HepG2 (cell line): ENCODE measurements around the gene SLC19A1. TPM values are rescaled to one million over a fixed set of nuclear protein-coding genes. Genes with fewer than 3 reads are reported as not detected.

Source experiments
- ARNT ChIP-seq: fragments of 450-650 bp; IDR thresholded peaks from 2 replicates; pipeline ENCODE4 v1.6.1; 2017
- BCL6 ChIP-seq: IDR thresholded peaks from 2 replicates; pipeline ENCODE4 v1.6.1; 2016; ENCODE audit warnings: missing genetic modification reagents, missing compliant biosample characterization
- HNF4A ChIP-seq: sonication (generic); formaldehyde crosslinking; IDR thresholded peaks from 2 replicates; pipeline ENCODE4 v1.4.0; 2020; ENCODE audit warnings: missing genetic modification reagents
- KLF12 ChIP-seq: sonication (generic); formaldehyde crosslinking; IDR thresholded peaks from 2 replicates; pipeline ENCODE4 v1.4.0; 2020; ENCODE audit warnings: missing genetic modification reagents, borderline replicate concordance
- KLF16 ChIP-seq, 2 experiments: sonication (generic) in 1 of 2; formaldehyde crosslinking in 1 of 2; IDR thresholded peaks; 2 replicates each; pipeline versions ENCODE4 v1.6.1 to v1.8.0; 2016 to 2023; ENCODE audit warnings: missing genetic modification reagents in 2 of 2, missing compliant biosample characterization in 1 of 2
- MEIS1 ChIP-seq: sonication (generic); formaldehyde crosslinking; IDR thresholded peaks from 2 replicates; pipeline ENCODE4 v1.9.0; 2021; ENCODE audit warnings: mild to moderate bottlenecking, missing genetic modification reagents, moderate library complexity, borderline replicate concordance
- MLLT10 ChIP-seq: sonication (generic); formaldehyde crosslinking; IDR thresholded peaks from 2 replicates; pipeline ENCODE4 v1.4.0; 2020; ENCODE audit warnings: missing genetic modification reagents
- NPAS2 ChIP-seq: sonication (generic); formaldehyde crosslinking; IDR thresholded peaks from 2 replicates; pipeline ENCODE4 v1.8.0; 2022; ENCODE audit warnings: mild to moderate bottlenecking, missing genetic modification reagents, borderline replicate concordance
- PCBP2 ChIP-seq: fragments of 200-400 bp; formaldehyde crosslinking; optimal IDR thresholded peaks from 2 replicates; pipeline ENCODE3; 2018; ENCODE audit warnings: low read length, low read depth; ENCODE audit not compliant: poor library complexity, severe bottlenecking
- POLR2AphosphoS2 ChIP-seq: IDR thresholded peaks from 2 replicates; pipeline ENCODE4 v1.6.1; 2011; ENCODE audit warnings: low read depth, low read length, improper control_type of control experiment
- SYNCRIP ChIP-seq: fragments of 200-400 bp; formaldehyde crosslinking; IDR thresholded peaks from 2 replicates; pipeline ENCODE4 v1.6.1; 2018; ENCODE audit warnings: mild to moderate bottlenecking, low read depth, low read length; ENCODE audit not compliant: insufficient read depth
- TARDBP ChIP-seq: sonication (generic); formaldehyde crosslinking; IDR thresholded peaks from 2 replicates; pipeline ENCODE4 v1.8.0; 2022; ENCODE audit warnings: mild to moderate bottlenecking, missing genetic modification reagents
- ZNF251 ChIP-seq: sonication (generic); formaldehyde crosslinking; IDR thresholded peaks from 2 replicates; pipeline ENCODE4 v1.9.0; 2021; ENCODE audit warnings: mild to moderate bottlenecking, missing genetic modification reagents
- ZNF335 ChIP-seq: sonication (generic); formaldehyde crosslinking; IDR thresholded peaks from 2 replicates; pipeline ENCODE4 v1.4.0; 2020; ENCODE audit warnings: missing genetic modification reagents
- ZNF414 ChIP-seq: sonication (generic); formaldehyde crosslinking; IDR thresholded peaks from 2 replicates; pipeline ENCODE4 v1.5.0; 2020; ENCODE audit warnings: missing genetic modification reagents
- ZNF567 ChIP-seq: sonication (generic); formaldehyde crosslinking; IDR thresholded peaks from 2 replicates; pipeline ENCODE4 v1.8.1; 2023; ENCODE audit warnings: mild to moderate bottlenecking, missing genetic modification reagents, borderline replicate concordance
- ZNF576 ChIP-seq: sonication (generic); formaldehyde crosslinking; IDR thresholded peaks from 2 replicates; pipeline ENCODE4 v1.4.0; 2020; ENCODE audit warnings: mild to moderate bottlenecking, missing genetic modification reagents
- ZNF747 ChIP-seq: sonication (generic); formaldehyde crosslinking; IDR thresholded peaks from 2 replicates; pipeline ENCODE4 v1.8.1; 2023; ENCODE audit warnings: missing genetic modification reagents, mild to moderate bottlenecking, borderline replicate concordance
- ZNF770 ChIP-seq: sonication (generic); formaldehyde crosslinking; IDR thresholded peaks from 2 replicates; pipeline ENCODE4 v1.5.0; 2020; ENCODE audit warnings: mild to moderate bottlenecking, missing genetic modification reagents
- polyA plus RNA-seq, 8 experiments: library from polyadenylated mRNA; depleted of rRNA in 3 of 8; stranded (reverse) in 7 of 8; unstranded in 1 of 8; fragments of >200 nt; fragmentation: Illumina TruSeq in 4 of 8; extraction: Trizol in 4 of 8; gene quantifications; 2 replicates each; pipeline versions ENCODE4 v1.2.1 to v1.2.3, GENCODE V29; 2011 to 2016; ENCODE audit warnings: low read depth in 4 of 8, missing spikeins in 1 of 8, mixed read lengths in 1 of 8; ENCODE audit not compliant: insufficient read depth in 1 of 8
- total RNA-seq, 5 experiments: library from RNA; depleted of rRNA; stranded (reverse); fragments of >200 nt; fragmentation: Illumina TruSeq; extraction: Trizol; gene quantifications; 2 replicates each; pipeline ENCODE4 v1.2.3, GENCODE V29; 2016; ENCODE audit warnings: low read depth in 1 of 5
- TF ChIP-seq, protein P1 (sequence below): sonication (generic); formaldehyde crosslinking; IDR thresholded peaks from 2 replicates; pipeline ENCODE4 v1.4.0; 2020; ENCODE audit warnings: missing genetic modification reagents
- TF ChIP-seq, protein P2 (sequence below): sonication (generic); formaldehyde crosslinking; conservative IDR thresholded peaks from 2 replicates; pipeline ENCODE4 v1.8.0; 2022; ENCODE audit warnings: missing genetic modification reagents

SLC19A1 gene
- total and polyA plus RNA-seq, 2 of the 13 experiments (the other 11 are each of a cell fraction or from before 2014, with no cell fraction given), result 21.8 to 23.0 TPM

DNA sequence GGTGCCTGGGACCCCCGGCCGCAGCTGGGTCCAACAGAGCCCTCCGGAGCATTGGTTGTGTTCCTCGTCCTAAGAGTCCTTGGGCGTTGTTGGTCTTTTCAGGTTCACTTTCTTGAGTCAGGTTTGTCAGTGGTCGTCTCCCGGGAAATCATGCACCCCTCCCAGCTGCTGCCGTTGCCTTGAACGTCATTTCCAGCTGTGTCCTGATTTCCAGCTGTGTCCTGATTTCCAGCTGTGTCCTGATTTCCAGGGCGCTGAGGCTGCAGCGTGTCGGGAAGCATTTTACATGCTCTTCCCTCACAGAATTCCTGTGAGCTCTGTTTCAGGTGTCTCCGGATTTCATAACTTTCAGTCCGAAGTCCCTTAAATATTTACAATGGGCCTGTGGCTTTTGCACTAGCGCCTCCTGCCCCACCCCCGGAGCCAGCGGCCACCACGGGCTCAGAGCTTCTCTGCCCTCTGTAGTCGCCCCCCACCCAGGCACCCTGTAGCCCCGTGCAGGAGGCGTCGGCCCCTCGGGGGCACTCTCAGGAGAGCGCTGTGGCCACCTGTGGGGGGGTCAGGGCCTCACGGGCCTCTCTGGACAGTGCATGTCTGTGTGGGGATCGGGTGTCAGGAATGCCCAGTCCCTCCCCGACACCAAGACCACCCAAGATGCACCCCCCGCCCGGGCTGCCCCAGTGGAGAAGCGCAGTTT, 70.6 kb downstream of the SLC19A1 start (continued):
- TF ChIP-seq ZNF770 (CRISPR knock-in tag) (peak; percentile 15; the same call in 1 of the 2 replicates), ZNF576 (CRISPR knock-in tag) (0 out of 2 replicates have a peak, but pooled peaks have one; percentile 13), ZNF335 (CRISPR knock-in tag) (peak; percentile 53; the same call in 1 of the 2 replicates), NPAS2 (CRISPR knock-in tag) (no peak), BCL6 (CRISPR knock-in tag) (peak; percentile 81), KLF16 (CRISPR knock-in tag; IDR thresholded peaks at IDR 0.05) (peak in 1 of 2 experiments; percentile 81; a peak in 2 of 4 replicates), ZNF251 (CRISPR knock-in tag) (no peak), POLR2AphosphoS2 (no peak), SYNCRIP (no peak), ZNF747 (no peak; the same call in 1 of the 2 replicates), MLLT10 (CRISPR knock-in tag) (no peak), ZNF414 (CRISPR knock-in tag) (no peak), PCBP2 (no peak), MEIS1 (CRISPR knock-in tag) (no peak), TARDBP (CRISPR knock-in tag) (no peak; the same call in 1 of the 2 replicates), HNF4A (peak; percentile 99), ARNT (no peak), KLF12 (CRISPR knock-in tag) (no peak), ZNF567 (CRISPR knock-in tag) (no peak)
- TF ChIP-seq, protein P1, sequence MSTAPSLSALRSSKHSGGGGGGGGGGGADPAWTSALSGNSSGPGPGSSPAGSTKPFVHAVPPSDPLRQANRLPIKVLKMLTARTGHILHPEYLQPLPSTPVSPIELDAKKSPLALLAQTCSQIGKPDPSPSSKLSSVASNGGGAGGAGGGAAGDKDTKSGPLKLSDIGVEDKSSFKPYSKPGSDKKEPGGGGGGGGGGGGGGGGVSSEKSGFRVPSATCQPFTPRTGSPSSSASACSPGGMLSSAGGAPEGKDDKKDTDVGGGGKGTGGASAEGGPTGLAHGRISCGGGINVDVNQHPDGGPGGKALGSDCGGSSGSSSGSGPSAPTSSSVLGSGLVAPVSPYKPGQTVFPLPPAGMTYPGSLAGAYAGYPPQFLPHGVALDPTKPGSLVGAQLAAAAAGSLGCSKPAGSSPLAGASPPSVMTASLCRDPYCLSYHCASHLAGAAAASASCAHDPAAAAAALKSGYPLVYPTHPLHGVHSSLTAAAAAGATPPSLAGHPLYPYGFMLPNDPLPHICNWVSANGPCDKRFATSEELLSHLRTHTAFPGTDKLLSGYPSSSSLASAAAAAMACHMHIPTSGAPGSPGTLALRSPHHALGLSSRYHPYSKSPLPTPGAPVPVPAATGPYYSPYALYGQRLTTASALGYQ (CRISPR knock-in tag), result peak; percentile 82; the same call in 1 of the 2 replicates
- TF ChIP-seq, protein P2, sequence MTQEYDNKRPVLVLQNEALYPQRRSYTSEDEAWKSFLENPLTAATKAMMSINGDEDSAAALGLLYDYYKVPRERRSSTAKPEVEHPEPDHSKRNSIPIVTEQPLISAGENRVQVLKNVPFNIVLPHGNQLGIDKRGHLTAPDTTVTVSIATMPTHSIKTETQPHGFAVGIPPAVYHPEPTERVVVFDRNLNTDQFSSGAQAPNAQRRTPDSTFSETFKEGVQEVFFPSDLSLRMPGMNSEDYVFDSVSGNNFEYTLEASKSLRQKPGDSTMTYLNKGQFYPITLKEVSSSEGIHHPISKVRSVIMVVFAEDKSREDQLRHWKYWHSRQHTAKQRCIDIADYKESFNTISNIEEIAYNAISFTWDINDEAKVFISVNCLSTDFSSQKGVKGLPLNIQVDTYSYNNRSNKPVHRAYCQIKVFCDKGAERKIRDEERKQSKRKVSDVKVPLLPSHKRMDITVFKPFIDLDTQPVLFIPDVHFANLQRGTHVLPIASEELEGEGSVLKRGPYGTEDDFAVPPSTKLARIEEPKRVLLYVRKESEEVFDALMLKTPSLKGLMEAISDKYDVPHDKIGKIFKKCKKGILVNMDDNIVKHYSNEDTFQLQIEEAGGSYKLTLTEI (CRISPR knock-in tag), result no peak
